GM12891 (cell line): ENCODE measurements around the gene GJA3.

ENCODE experiments used
- PAX5 ChIP-seq: IDR thresholded peaks from 2 replicates; pipeline ENCODE4 v1.6.1; 2011; ENCODE audit warnings: low read length, moderate library complexity, mild to moderate bottlenecking; ENCODE audit not compliant: insufficient read depth, severe bottlenecking
- POLR2A ChIP-seq: IDR thresholded peaks from 2 replicates; pipeline ENCODE4 v1.6.1; 2011; ENCODE audit warnings: low read depth, low read length, control low read depth
- POLR2AphosphoS5 ChIP-seq: IDR thresholded peaks from 2 replicates; pipeline ENCODE4 v1.6.1; 2011; ENCODE audit warnings: low read depth, low read length, control low read depth
- SPI1 ChIP-seq: IDR thresholded peaks from 2 replicates; pipeline ENCODE4 v1.6.1; 2011; ENCODE audit warnings: low read depth, low read length, control low read depth
- TAF1 ChIP-seq: IDR thresholded peaks from 2 replicates; pipeline ENCODE4 v1.6.1; 2011; ENCODE audit warnings: low read depth, low read length, control low read depth

DNA sequence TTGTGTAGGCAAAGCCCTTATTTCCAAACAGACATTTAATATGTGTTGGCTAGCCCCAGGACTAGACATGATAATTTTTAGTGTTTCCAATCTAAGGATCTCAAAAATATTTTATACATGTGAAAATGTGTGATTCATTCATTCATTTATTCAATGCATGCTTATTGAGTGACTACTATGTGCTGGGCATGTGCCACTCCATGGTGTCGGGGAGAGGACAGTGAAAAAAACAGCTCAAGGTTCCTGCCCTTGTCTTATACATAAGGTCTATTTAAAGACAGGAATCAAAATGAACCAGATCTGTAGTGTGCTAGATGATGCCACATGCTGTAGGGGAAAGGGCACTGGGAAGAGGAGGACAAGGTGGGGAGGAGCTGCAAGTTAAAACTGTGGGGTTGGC lies 36.5 kb downstream of the GJA3 start:
- no peak for TF ChIP-seq POLR2A
- no peak for TF ChIP-seq POLR2AphosphoS5
- TF ChIP-seq TAF1: no peak
- no peak for TF ChIP-seq PAX5
- no peak for TF ChIP-seq SPI1
